Measurements from ENCODE around the gene TEX50. TPM values are rescaled to one million over a fixed set of nuclear protein-coding genes. Genes with fewer than 3 reads are reported as not detected.
"Not testable (repeated sequence)": the region's sequence is repeated elsewhere in the genome, so short reads cannot be mapped to it uniquely, and the experiment has no call there.

The TEX50 gene
- total RNA-seq, 1 donor from 2014 or later: not detected

DNA sequence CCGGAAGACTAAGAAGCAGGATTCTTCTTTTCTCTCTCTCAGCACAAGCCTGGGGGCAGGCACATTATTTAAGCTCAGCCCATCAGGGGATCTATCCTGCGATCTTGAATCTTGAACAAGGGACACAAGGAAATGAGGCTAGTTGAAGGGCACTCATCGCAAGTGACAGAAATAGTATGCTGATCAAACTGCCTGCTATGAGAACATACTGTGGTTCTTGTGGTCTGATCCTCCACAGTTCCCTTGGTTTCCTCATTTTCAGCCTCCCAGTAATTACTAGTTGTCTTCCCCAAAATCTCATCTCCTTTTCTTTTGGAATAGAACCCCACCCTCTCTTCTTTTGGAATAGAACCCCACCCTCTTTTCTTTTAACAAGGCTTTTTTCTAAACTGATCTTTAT is 28.0 kb downstream of the TEX50 start:
- DNase-seq: no peak

DNA sequence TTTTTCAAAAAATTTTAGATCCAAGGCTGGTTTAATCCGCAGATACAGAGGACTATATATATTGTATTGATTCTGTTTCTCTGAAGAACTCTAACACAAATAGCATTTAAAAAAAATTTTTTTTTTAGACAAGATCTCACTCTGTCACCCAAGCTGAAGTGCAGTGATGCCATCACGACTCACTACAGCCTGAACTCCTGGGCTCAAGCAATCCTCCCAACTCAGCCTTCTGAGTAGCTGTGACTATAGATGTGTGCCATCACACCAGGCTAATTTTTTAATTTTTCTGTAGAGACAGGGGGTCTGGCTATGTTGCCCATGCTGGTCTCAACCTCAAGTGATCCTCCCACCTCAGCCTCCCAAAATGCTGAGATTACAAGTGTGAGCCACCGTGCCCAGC is 31.5 kb downstream of the TEX50 start:
- DNase-seq: no peak

DNA sequence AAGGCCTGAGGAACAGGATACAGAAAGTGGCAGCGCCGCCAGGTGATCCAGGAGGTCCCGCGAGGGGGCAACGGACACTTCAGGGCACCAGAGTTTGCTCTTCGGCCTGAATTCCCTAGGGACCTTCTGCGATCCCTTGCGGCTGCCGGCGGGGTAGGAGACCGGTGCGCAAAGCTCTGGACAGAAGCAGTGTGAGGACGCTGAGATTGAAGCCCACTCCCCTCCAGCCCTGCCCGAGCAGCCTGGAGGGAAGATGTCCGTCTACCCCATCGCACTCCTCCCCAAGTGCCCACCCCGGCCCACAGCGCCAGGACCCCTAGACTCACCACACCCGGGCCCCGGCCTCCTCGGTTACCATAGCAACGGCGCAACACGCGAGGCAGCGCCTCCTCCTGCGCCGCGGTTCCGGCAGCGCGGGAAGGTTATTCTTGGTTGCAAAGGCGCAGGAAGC is 34.4 kb downstream of the TEX50 start, which contains the start of gene ANKRD45:
ANKRD45 (minus strand) TSS at position 361 of the 451 bp plus-strand sequence. CDS start 10,433 bp downstream, outside the sequence.
- DNase-seq: peak; percentile 79

GRCh38 chr1:173674496-173674895 is 39.4 kb downstream of the TEX50 start:
- not testable (repeated sequence) for DNase-seq

DNA sequence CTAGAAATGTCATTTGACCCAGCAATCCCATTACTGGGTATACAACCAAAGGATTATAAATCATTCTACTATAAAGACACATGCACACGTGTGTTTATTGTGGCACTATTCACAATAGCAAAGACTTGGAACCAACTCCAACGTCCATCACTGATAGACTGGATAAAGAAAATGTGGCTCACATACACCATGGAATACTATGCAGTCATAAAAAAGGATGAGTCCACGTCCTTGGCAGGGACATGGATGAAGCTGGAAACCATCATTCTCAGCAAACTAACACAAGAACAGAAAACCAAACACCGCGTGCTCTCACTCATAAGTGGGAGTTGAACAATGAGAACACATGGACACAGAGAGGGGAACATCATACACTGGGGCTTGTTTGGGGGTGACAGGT is 45.0 kb downstream of the TEX50 start:
- DNase-seq: not testable (repeated sequence)

DNA sequence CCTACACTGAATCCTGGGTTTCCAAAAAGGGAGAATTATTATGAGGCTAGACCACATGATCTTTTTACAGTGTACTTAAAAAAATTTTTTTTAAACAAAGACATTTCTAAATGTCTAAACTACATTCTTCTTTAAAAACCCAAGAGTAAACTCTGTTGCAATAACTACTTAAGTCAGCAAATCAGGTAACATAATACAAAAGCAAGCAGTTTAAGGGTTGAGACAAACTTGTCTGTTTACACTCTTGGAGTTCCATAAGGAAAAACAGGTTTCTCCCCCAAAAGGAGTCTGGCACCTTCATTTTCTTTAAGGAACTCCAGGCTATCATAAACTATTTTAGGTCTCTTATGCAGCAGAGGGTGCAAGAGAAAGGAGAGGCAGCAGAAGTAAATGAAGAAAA is 47.0 kb downstream of the TEX50 start:
- peak; percentile 12 for DNase-seq

DNA sequence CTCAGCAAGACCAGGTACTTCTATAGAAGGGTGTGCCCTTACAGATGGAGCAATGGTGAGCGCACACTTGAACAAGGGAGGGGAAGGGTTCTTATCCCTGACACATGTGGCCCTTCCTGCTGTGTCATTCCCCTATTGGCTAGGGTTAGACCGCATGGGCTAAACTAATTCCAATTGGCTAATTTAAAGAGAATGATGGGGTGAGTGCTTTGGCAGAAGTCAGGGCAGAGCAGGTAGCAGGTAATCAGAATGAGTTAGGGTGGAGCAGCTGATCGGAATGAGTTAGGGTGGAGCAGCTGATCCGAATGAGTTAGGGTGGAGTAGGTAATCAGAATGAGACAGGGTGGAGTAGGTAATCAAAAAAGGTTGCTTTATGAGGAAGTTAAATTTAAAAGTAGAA is 48.7 kb downstream of the TEX50 start:
- DNase-seq: not testable (repeated sequence)

DNA sequence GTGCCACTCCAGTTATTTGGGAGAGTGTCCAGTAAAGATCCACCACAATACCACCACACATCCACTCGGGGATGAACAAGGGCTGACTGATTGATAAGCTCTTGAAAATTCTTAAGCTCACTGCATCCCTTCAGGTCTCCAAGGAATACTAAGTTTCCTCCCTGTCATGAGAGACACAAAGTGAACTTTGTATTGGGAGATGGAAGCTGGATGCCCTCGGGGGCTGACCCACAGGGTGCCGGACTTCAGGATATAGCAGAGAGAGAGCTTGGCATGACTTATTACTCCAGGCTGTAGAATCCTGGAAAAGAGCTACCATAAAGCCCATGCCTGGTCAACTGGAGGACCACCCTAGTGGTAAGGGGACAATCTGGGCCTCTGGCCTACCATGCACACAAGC is 50.0 kb downstream of the TEX50 start:
- not testable (repeated sequence) for DNase-seq

Other genes with a start within 250 kb of the TEX50 start
- gene PRDX6, start 158.0 kb upstream of the TEX50 start, total RNA-seq: 374 TPM
- gene SLC9C2, start 32.3 kb upstream of the TEX50 start, total RNA-seq: not detected
- gene ANKRD45, start 34.5 kb downstream of the TEX50 start, total RNA-seq: 0.72 TPM
- 45.5 TPM for gene KLHL20, start 79.6 kb downstream of the TEX50 start, total RNA-seq
- gene DARS2, start 189.3 kb downstream of the TEX50 start, total RNA-seq: 17.6 TPM
- gene CENPL, start 189.5 kb downstream of the TEX50 start, total RNA-seq: 12.6 TPM
- 295 TPM for gene GAS5, start 232.7 kb downstream of the TEX50 start, total RNA-seq
- 16.7 TPM for gene ZBTB37, start 233.0 kb downstream of the TEX50 start, total RNA-seq

Measured in tongue (tissue), 2 donors.